Neural cell (in vitro differentiated cells): ENCODE results near the gene MAPK14. TPM values are rescaled to one million over a fixed set of nuclear protein-coding genes. Genes with fewer than 3 reads are reported as not detected.

Experiments used
- H2AFZ ChIP-seq: fragments of 200-600, 300-800 bp; sonication (generic), shearing (Covaris generic); 2 replicates; pipeline ENCODE4 v1.6.0; 2014; ENCODE audit warnings: low read depth, mild to moderate bottlenecking, antibody characterized with exemption, low read length, moderate library complexity
- H3F3A ChIP-seq: fragments of 200-600 bp; shearing (Covaris generic); 2 replicates; pipeline ENCODE4 v1.6.1; 2016; ENCODE audit warnings: mild to moderate bottlenecking, moderate library complexity, mixed read lengths, antibody characterized with exemption, low read length; ENCODE audit not compliant: insufficient read depth, poor library complexity, severe bottlenecking
- H3K27ac ChIP-seq: fragments of 200-600, 300-800 bp; sonication (generic), shearing (Covaris generic); 2 replicates; pipeline ENCODE4 v1.5.1; 2014; ENCODE audit warnings: mild to moderate bottlenecking, low read length, moderate library complexity
- H3K27me3 ChIP-seq: fragments of 300-800, 200-600 bp; sonication (generic), shearing (Covaris generic); 2 replicates; pipeline ENCODE4 v1.6.0; 2014; ENCODE audit warnings: mild to moderate bottlenecking, low read depth, low read length, moderate library complexity; ENCODE audit not compliant: insufficient read depth
- H3K36me3 ChIP-seq: fragments of 300-800, 200-600 bp; sonication (generic), shearing (Covaris generic); 2 replicates; pipeline ENCODE4 v1.5.1; 2014; ENCODE audit warnings: mild to moderate bottlenecking, antibody characterized with exemption, low read length, moderate library complexity; ENCODE audit not compliant: insufficient read depth
- H3K4me2 ChIP-seq: fragments of 300-800, 200-600 bp; sonication (generic), shearing (Covaris generic); 2 replicates; pipeline ENCODE4 v1.6.0; 2014; ENCODE audit warnings: mild to moderate bottlenecking, low read length
- H3K4me3 ChIP-seq: fragments of 300-800, 200-600 bp; sonication (generic), shearing (Covaris generic); 2 replicates; pipeline ENCODE4 v1.5.1; 2014; ENCODE audit warnings: mild to moderate bottlenecking, low read length, moderate library complexity
- H3K79me2 ChIP-seq: fragments of 200-600 bp; shearing (Covaris generic); replicated peaks from 2 replicates; pipeline ENCODE4 v1.6.0; 2014; ENCODE audit warnings: mild to moderate bottlenecking, low read length, moderate library complexity; ENCODE audit not compliant: insufficient read depth
- H3K9ac ChIP-seq: fragments of 300-800, 200-600 bp; sonication (generic), shearing (Covaris generic); 2 replicates; pipeline ENCODE4 v1.6.1; 2016; ENCODE audit warnings: mild to moderate bottlenecking, low read length, mixed read lengths
- H3K9me2 ChIP-seq: fragments of 200-600 bp; shearing (Covaris generic); 2 replicates; pipeline ENCODE4 v1.6.1; 2016; ENCODE audit warnings: mild to moderate bottlenecking, low read length, mixed read lengths; ENCODE audit not compliant: insufficient read depth
- H3K9me3 ChIP-seq: fragments of 200-600, 300-800 bp; sonication (generic), shearing (Covaris generic); 2 replicates; pipeline ENCODE4 v1.6.1; 2016; ENCODE audit warnings: mild to moderate bottlenecking, mixed run types, low read length, moderate library complexity, mixed read lengths
- H4K20me1 ChIP-seq: fragments of 200-600 bp; shearing (Covaris generic); 2 replicates; pipeline ENCODE4 v1.6.1; 2016; ENCODE audit warnings: mild to moderate bottlenecking, mixed run types; ENCODE audit not compliant: insufficient read depth
- CTCF ChIP-seq: fragments of 450-650 bp; IDR thresholded peaks from 2 replicates; pipeline ENCODE4 v1.5.1; 2014; ENCODE audit warnings: antibody characterized with exemption, mild to moderate bottlenecking, moderate library complexity; ENCODE audit not compliant: poor library complexity, severe bottlenecking
- EP300 ChIP-seq: fragments of 450-650 bp; conservative IDR thresholded peaks from 2 replicates; pipeline ENCODE4 v1.6.1; 2014; ENCODE audit warnings: antibody characterized with exemption, mild to moderate bottlenecking, moderate library complexity; ENCODE audit not compliant: poor library complexity, severe bottlenecking
- EZH2 ChIP-seq: fragments of 200-600, 300-800 bp; shearing (Covaris generic), sonication (generic); IDR thresholded peaks from 2 replicates; pipeline ENCODE4 v1.6.1; 2014; ENCODE audit warnings: antibody characterized with exemption, low read length, borderline replicate concordance, mild to moderate bottlenecking; ENCODE audit not compliant: insufficient read depth, poor library complexity, severe bottlenecking
- MXI1 ChIP-seq: fragments of 450-650 bp; conservative IDR thresholded peaks from 2 replicates; pipeline ENCODE4 v1.6.1; 2014; ENCODE audit warnings: antibody characterized with exemption, mild to moderate bottlenecking; ENCODE audit not compliant: poor library complexity, severe bottlenecking
- POLR2AphosphoS5 ChIP-seq: IDR thresholded peaks from 2 replicates; pipeline ENCODE4 v1.6.1; 2012
- REST ChIP-seq: IDR thresholded peaks from 2 replicates; pipeline ENCODE4 v1.6.1; 2012; ENCODE audit warnings: borderline replicate concordance
- SMC3 ChIP-seq: fragments of 450-650 bp; conservative IDR thresholded peaks from 2 replicates; pipeline ENCODE4 v1.6.1; 2014; ENCODE audit warnings: antibody characterized with exemption, mild to moderate bottlenecking, moderate library complexity; ENCODE audit not compliant: poor library complexity
- TAF1 ChIP-seq: IDR thresholded peaks from 2 replicates; pipeline ENCODE4 v1.6.1; 2012; ENCODE audit warnings: low read depth
- polyA plus RNA-seq: library from polyadenylated mRNA; depleted of rRNA; stranded (reverse); fragments of >200 nt; gene quantifications from 2 replicates; pipeline ENCODE4 v1.2.3, GENCODE V29; 2014

MAPK14 gene
- polyA plus RNA-seq, 1 donor from 2014 or later: 26.6 TPM

GRCh38 chr6:36115412-36115811 lies 87.8 kb downstream of the MAPK14 start:
- Histone ChIP-seq H3K27ac (no peak overlapping the region), H3K79me2 (no peaks in the 10 kb centered on the region)

GRCh38 chr6:36116066-36116864 lies 88.7 kb downstream of the MAPK14 start:
- H3K27me3 ChIP-seq: no peaks in the 10 kb centered on the region
- H3K9me2 ChIP-seq: no peaks in the 10 kb centered on the region
- no peaks in the 10 kb centered on the region for H3K79me2 ChIP-seq
- H3K9me3 ChIP-seq: no peaks in the 10 kb centered on the region
- TF ChIP-seq TAF1 (no peak), POLR2AphosphoS5 (no peak), REST (no peak), MXI1 (no peak), SMC3 (no peak), EP300 (no peak), EZH2 (no peak), CTCF (no peak)
- H3K4me3 ChIP-seq: no peak overlapping the region
- no peak overlapping the region for H3K27ac ChIP-seq
- no peak overlapping the region for H3K4me2 ChIP-seq
- H3K36me3 ChIP-seq: no peaks in the 10 kb centered on the region
- H2AFZ ChIP-seq: no peak overlapping the region
- no peaks in the 10 kb centered on the region for H3F3A ChIP-seq
- no peak overlapping the region for H3K9ac ChIP-seq
- no peaks in the 10 kb centered on the region for H4K20me1 ChIP-seq

More at GRCh38 chr6:36115412-36115811, 87.8 kb downstream of the MAPK14 start:
- Histone ChIP-seq H3K4me3 (no peak overlapping the region), H3K9me3 (no peaks in the 10 kb centered on the region), H3F3A (no peaks in the 10 kb centered on the region), H3K9me2 (no peaks in the 10 kb centered on the region), H2AFZ (no peak overlapping the region), H3K36me3 (no peaks in the 10 kb centered on the region), H3K9ac (no peak overlapping the region), H4K20me1 (no peaks in the 10 kb centered on the region), H3K27me3 (no peaks in the 10 kb centered on the region), H3K4me2 (no peak overlapping the region)
- TF ChIP-seq POLR2AphosphoS5 (no peak), EP300 (no peak)

- no peak overlapping the region for H3K27ac ChIP-seq
Observed at GRCh38 chr6:36116943-36117342, 89.3 kb downstream of the MAPK14 start.

More at GRCh38 chr6:36116943-36117342, 89.3 kb downstream of the MAPK14 start:
- H3F3A ChIP-seq: no peaks in the 10 kb centered on the region
- no peak overlapping the region for H3K4me3 ChIP-seq
- no peaks in the 10 kb centered on the region for H3K36me3 ChIP-seq
- TF ChIP-seq CTCF (no peak), EZH2 (no peak), SMC3 (no peak), EP300 (no peak), TAF1 (no peak), REST (no peak), MXI1 (no peak)
- H3K9ac ChIP-seq: no peak overlapping the region
- no peaks in the 10 kb centered on the region for H3K27me3 ChIP-seq
- no peaks in the 10 kb centered on the region for H4K20me1 ChIP-seq
- no peaks in the 10 kb centered on the region for H3K79me2 ChIP-seq
- no peaks in the 10 kb centered on the region for H3K9me2 ChIP-seq
- no peaks in the 10 kb centered on the region for H3K9me3 ChIP-seq
- no peak overlapping the region for H2AFZ ChIP-seq
- no peak overlapping the region for H3K4me2 ChIP-seq
